Measurements from ENCODE around the gene HHATL.

Gene HHATL

GRCh38 chr3:42741796-42742195, 39.2 kb upstream of the HHATL start:
- H3K79me2 ChIP-seq (ENCODE audit: insufficient read depth, low read length) = no peaks in the 10 kb centered on the region
- no peaks in the 10 kb centered on the region for H3K27me3 ChIP-seq (ENCODE audit: insufficient read depth, low read length)
- TF ChIP-seq EZH2 (IDR thresholded peaks at IDR 0.05; ENCODE audit: borderline replicate concordance, low read length) (no peak), CTCF (IDR thresholded peaks at IDR 0.05; ENCODE audit: low read length) (no peak)
- H3F3A ChIP-seq (ENCODE audit: insufficient read depth, low read length) = no peaks in the 10 kb centered on the region
- no peak overlapping the region for H3K27ac ChIP-seq (ENCODE audit: low read depth, low read length, poor library complexity, severe bottlenecking)
- no peak overlapping the region for H3K9ac ChIP-seq (ENCODE audit: low read length)
- no peak overlapping the region for H3K4me3 ChIP-seq (ENCODE audit: low read depth, low read length, poor library complexity, severe bottlenecking)
- no peak overlapping the region for H3K4me2 ChIP-seq (ENCODE audit: low read length)
- H2AFZ ChIP-seq (ENCODE audit: low read length) = no peak overlapping the region
- no peaks in the 10 kb centered on the region for H4K20me1 ChIP-seq (ENCODE audit: insufficient read depth, low read length)
- H3K9me3 ChIP-seq (ENCODE audit: low read length) = no peaks in the 10 kb centered on the region
- H3K9me2 ChIP-seq (ENCODE audit: low read depth, low read length) = no peaks in the 10 kb centered on the region
- H3K36me3 ChIP-seq (ENCODE audit: insufficient read depth, low read length) = no peaks in the 10 kb centered on the region
- peaks cover 2% of the 10 kb centered on the region for H3K4me1 ChIP-seq (ENCODE audit: insufficient read depth, low read length, severe bottlenecking)

DNA sequence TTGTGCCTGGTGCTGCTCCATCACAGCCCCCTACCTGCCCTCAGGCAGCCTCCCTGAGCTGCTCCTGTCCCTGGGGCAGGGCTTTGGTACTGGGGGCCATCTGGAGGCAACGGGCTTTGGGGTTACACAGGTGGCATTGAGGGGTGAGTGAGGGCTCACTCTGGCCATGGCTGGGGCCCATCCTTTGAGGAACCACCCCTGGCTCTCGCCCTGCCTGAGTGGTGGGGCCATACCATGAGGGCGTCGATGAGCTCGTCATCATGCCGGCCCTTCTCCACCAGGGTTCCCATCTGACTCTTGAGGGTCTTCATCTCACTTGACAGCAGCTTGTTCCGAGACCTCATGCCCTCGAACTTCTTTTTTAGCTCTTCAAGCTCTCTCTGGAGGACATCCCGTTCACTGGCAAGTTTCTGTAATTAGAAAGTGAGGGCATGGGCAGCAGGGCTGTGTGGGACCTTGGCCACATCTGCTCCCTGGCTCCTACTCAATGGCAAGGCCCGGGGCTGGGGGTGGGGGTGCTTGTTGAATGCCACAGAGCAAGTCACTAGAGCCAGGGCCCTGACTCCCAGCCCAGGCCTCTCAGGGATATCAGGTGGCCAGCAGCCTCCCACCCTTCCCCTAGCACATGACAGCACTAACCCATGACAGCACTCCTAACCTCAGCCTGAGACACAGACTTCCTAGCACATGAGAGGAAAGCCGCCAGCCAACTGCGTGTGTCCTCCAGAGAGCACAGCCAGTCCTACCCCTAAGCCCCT, 37.0 kb upstream of the HHATL start:
- Histone ChIP-seq H3K27ac (ENCODE audit: low read depth, low read length, poor library complexity, severe bottlenecking) (no peak overlapping the region), H4K20me1 (ENCODE audit: insufficient read depth, low read length) (no peaks in the 10 kb centered on the region), H3K4me3 (ENCODE audit: low read depth, low read length, poor library complexity, severe bottlenecking) (no peak overlapping the region), H3K36me3 (ENCODE audit: insufficient read depth, low read length) (no peaks in the 10 kb centered on the region), H3K4me1 (ENCODE audit: insufficient read depth, low read length, severe bottlenecking) (peaks cover 2% of the 10 kb centered on the region), H2AFZ (ENCODE audit: low read length) (no peak overlapping the region), H3F3A (ENCODE audit: insufficient read depth, low read length) (no peaks in the 10 kb centered on the region), H3K79me2 (ENCODE audit: insufficient read depth, low read length) (no peaks in the 10 kb centered on the region), H3K4me2 (ENCODE audit: low read length) (no peak overlapping the region), H3K9ac (ENCODE audit: low read length) (no peak overlapping the region), H3K27me3 (ENCODE audit: insufficient read depth, low read length) (no peaks in the 10 kb centered on the region), H3K9me3 (ENCODE audit: low read length) (no peaks in the 10 kb centered on the region), H3K9me2 (ENCODE audit: low read depth, low read length) (no peaks in the 10 kb centered on the region)
- TF ChIP-seq CTCF (IDR thresholded peaks at IDR 0.05; ENCODE audit: low read length) = no peak
- no peak for TF ChIP-seq EZH2 (IDR thresholded peaks at IDR 0.05; ENCODE audit: borderline replicate concordance, low read length)

GRCh38 chr3:42736531-42736930, 33.9 kb upstream of the HHATL start:
- Histone ChIP-seq H3F3A (ENCODE audit: insufficient read depth, low read length) (no peaks in the 10 kb centered on the region), H3K27ac (ENCODE audit: low read depth, low read length, poor library complexity, severe bottlenecking) (no peak overlapping the region), H3K9me2 (ENCODE audit: low read depth, low read length) (no peaks in the 10 kb centered on the region), H4K20me1 (ENCODE audit: insufficient read depth, low read length) (no peaks in the 10 kb centered on the region), H3K4me3 (ENCODE audit: low read depth, low read length, poor library complexity, severe bottlenecking) (no peak overlapping the region), H3K79me2 (ENCODE audit: insufficient read depth, low read length) (no peaks in the 10 kb centered on the region), H3K27me3 (ENCODE audit: insufficient read depth, low read length) (no peaks in the 10 kb centered on the region), H3K36me3 (ENCODE audit: insufficient read depth, low read length) (no peaks in the 10 kb centered on the region), H2AFZ (ENCODE audit: low read length) (no peak overlapping the region), H3K9ac (ENCODE audit: low read length) (no peak overlapping the region), H3K4me2 (ENCODE audit: low read length) (no peak overlapping the region), H3K4me1 (ENCODE audit: insufficient read depth, low read length, severe bottlenecking) (no peaks in the 10 kb centered on the region), H3K9me3 (ENCODE audit: low read length) (no peaks in the 10 kb centered on the region)
- TF ChIP-seq EZH2 (IDR thresholded peaks at IDR 0.05; ENCODE audit: borderline replicate concordance, low read length) (no peak), CTCF (IDR thresholded peaks at IDR 0.05; ENCODE audit: low read length) (no peak)
